GM12892 (cell line): ENCODE results near the gene NHLRC2.

Source experiments
- POLR2A ChIP-seq: IDR thresholded peaks from 2 replicates; pipeline ENCODE4 v1.6.1; 2011; ENCODE audit warnings: low read depth, low read length, control low read depth
- POLR2AphosphoS5 ChIP-seq: IDR thresholded peaks from 2 replicates; pipeline ENCODE4 v1.6.1; 2011; ENCODE audit warnings: low read depth, low read length, control low read depth
- TAF1 ChIP-seq: IDR thresholded peaks from 2 replicates; pipeline ENCODE4 v1.6.1; 2011; ENCODE audit warnings: low read depth, mild to moderate bottlenecking, control low read depth, low read length, borderline replicate concordance

- TF ChIP-seq POLR2AphosphoS5 (no peak), POLR2A (no peak), TAF1 (no peak)
Observed at GRCh38 chr10:113912582-113912981, 58.1 kb downstream of the NHLRC2 start.
